K562 (cell line): Measurements from ENCODE around the gene KLHL22. TPM values are rescaled to one million over a fixed set of nuclear protein-coding genes. Genes with fewer than 3 reads are reported as not detected.

Experiments used
- DIDO1 ChIP-seq: fragments of 450-650 bp; IDR thresholded peaks from 2 replicates; pipeline ENCODE4 v1.6.1; 2016; ENCODE audit warnings: low read depth, missing biosample characterization, missing genetic modification characterization
- ETV1 ChIP-seq: fragments of 450-650 bp; conservative IDR thresholded peaks from 2 replicates; pipeline ENCODE4 v1.6.1; 2016; ENCODE audit warnings: missing genetic modification characterization, control low read depth, low read depth, missing compliant biosample characterization
- FOXA3 ChIP-seq, 2 experiments: fragments of 450-650 bp in 1 of 2; sonication (generic) in 1 of 2; formaldehyde crosslinking; IDR thresholded peaks in 1 of 2; conservative IDR thresholded peaks in 1 of 2; 2 replicates each; pipeline versions ENCODE4 v1.4.0 to v1.8.0; 2020 to 2022; ENCODE audit warnings: mild to moderate bottlenecking in 2 of 2, missing genetic modification reagents in 1 of 2
- FOXK1 ChIP-seq: sonication (generic); formaldehyde crosslinking; IDR thresholded peaks from 2 replicates; pipeline ENCODE4 v1.8.0; 2022; ENCODE audit warnings: missing genetic modification reagents, mild to moderate bottlenecking, borderline replicate concordance
- FOXK2 ChIP-seq, 2 experiments: fragments of 450-650 bp; IDR thresholded peaks in 1 of 2; conservative IDR thresholded peaks in 1 of 2; 2 replicates each; pipeline ENCODE4 v1.6.1; 2016; ENCODE audit warnings: low read depth in 2 of 2, mild to moderate bottlenecking in 1 of 2
- FOXM1 ChIP-seq, 2 experiments: fragments of 450-650 bp in 1 of 2; sonication (generic) in 1 of 2; formaldehyde crosslinking in 1 of 2; IDR thresholded peaks; 2 replicates each; pipeline versions ENCODE4 v1.6.1 to v1.9.0; 2017 to 2022; ENCODE audit warnings: low read depth in 2 of 2, mild to moderate bottlenecking in 2 of 2, missing genetic modification reagents in 1 of 2, moderate library complexity in 1 of 2
- FOXP1 ChIP-seq: sonication (generic); formaldehyde crosslinking; IDR thresholded peaks from 2 replicates; pipeline ENCODE4 v1.8.0; 2022; ENCODE audit warnings: mild to moderate bottlenecking, missing genetic modification reagents
- HMGXB4 ChIP-seq: sonication (generic); formaldehyde crosslinking; IDR thresholded peaks from 2 replicates; pipeline ENCODE4 v1.8.1; 2023; ENCODE audit warnings: mild to moderate bottlenecking, missing genetic modification reagents
- HNRNPK ChIP-seq: fragments of 200-400 bp; formaldehyde crosslinking; IDR thresholded peaks from one replicate; pipeline ENCODE4 v1.6.1; 2018; ENCODE audit warnings: mild to moderate bottlenecking, low read depth, low read length; ENCODE audit not compliant: poor library complexity, severe bottlenecking
- KDM2B ChIP-seq: fragments of 250-450 bp; sonication (Bioruptor Pico); IDR thresholded peaks from 2 replicates; pipeline ENCODE4 v1.8.0; 2021; ENCODE audit warnings: mild to moderate bottlenecking, moderate library complexity
- KLF16 ChIP-seq: IDR thresholded peaks from 2 replicates; pipeline ENCODE4 v1.6.1; 2016; ENCODE audit warnings: antibody characterized with exemption
- NFE2 ChIP-seq: IDR thresholded peaks from 2 replicates; pipeline ENCODE4 v1.6.1; 2014; ENCODE audit warnings: antibody characterized with exemption, low read depth
- NR4A1 ChIP-seq, 2 experiments: fragments of 250-450 bp in 1 of 2; fragments of 450-650 bp in 1 of 2; sonication (Bioruptor Pico) in 1 of 2; IDR thresholded peaks; 2 replicates each; pipeline versions ENCODE4 v1.4.0 to v1.6.1; 2016 to 2020; ENCODE audit warnings: mild to moderate bottlenecking in 2 of 2, missing compliant biosample characterization in 1 of 2, missing genetic modification characterization in 1 of 2, moderate library complexity in 1 of 2
- PHF8 ChIP-seq: fragments of 200-600 bp; sonication (generic); IDR thresholded peaks from 2 replicates; pipeline ENCODE4 v1.6.1; 2012; ENCODE audit warnings: mixed run types, mild to moderate bottlenecking, inconsistent platforms, low read length, moderate library complexity, borderline replicate concordance
- PTRF ChIP-seq: fragments of 450-650 bp; IDR thresholded peaks from 2 replicates; pipeline ENCODE4 v1.6.1; 2016; ENCODE audit warnings: mild to moderate bottlenecking, missing genetic modification characterization, missing compliant biosample characterization
- ZNF121 ChIP-seq: sonication (generic); formaldehyde crosslinking; conservative IDR thresholded peaks from 2 replicates; pipeline ENCODE4 v1.8.0; 2022; ENCODE audit warnings: missing genetic modification reagents
- ZNF197 ChIP-seq: fragments of 200-800 bp; sonication (Bioruptor generic); IDR thresholded peaks from 2 replicates; pipeline ENCODE4 v1.6.1; 2016; ENCODE audit warnings: low read depth, missing genetic modification characterization, missing compliant biosample characterization
- ZNF263 ChIP-seq: sonication (generic); formaldehyde crosslinking; IDR thresholded peaks from 2 replicates; pipeline ENCODE4 v1.8.0; 2022; ENCODE audit warnings: mild to moderate bottlenecking, missing genetic modification reagents, borderline replicate concordance
- ZNF384 ChIP-seq: IDR thresholded peaks from 2 replicates; pipeline ENCODE4 v1.6.1; 2012; ENCODE audit warnings: low read depth, low read length, improper control_type of control experiment
- ZNF561 ChIP-seq: fragments of 450-650 bp; formaldehyde crosslinking; conservative IDR thresholded peaks from 2 replicates; pipeline ENCODE4 v1.4.0; 2020; ENCODE audit warnings: mild to moderate bottlenecking, moderate library complexity
- ZNF583 ChIP-seq: fragments of 250-450 bp; sonication (Bioruptor Pico); IDR thresholded peaks from 2 replicates; pipeline ENCODE4 v1.4.0; 2020
- polyA plus RNA-seq, 8 experiments: library from polyadenylated mRNA; depleted of rRNA in 4 of 8; stranded (reverse) in 5 of 8; unstranded in 3 of 8; fragments of >200 nt; fragmentation: Nextera tagmentation in 2 of 8; fragmentation: Illumina TruSeq in 1 of 8; extraction: Ambion mirVana in 2 of 8; extraction: Trizol in 1 of 8; gene quantifications; 2 replicates each; pipeline versions ENCODE4 v1.2.1 to v1.2.3, GENCODE V29; 2011 to 2014; ENCODE audit warnings: inconsistent platforms in 1 of 8, missing spikeins in 1 of 8
- total RNA-seq, 7 experiments: library from RNA; depleted of rRNA in 6 of 7; stranded (reverse); fragments of >200 nt in 6 of 7; fragmentation: Illumina TruSeq in 2 of 7; extraction: Trizol in 2 of 7; gene quantifications; 2 replicates each; pipeline versions ENCODE4 v1.2.1 to v1.2.3, GENCODE V29; 2011 to 2021; ENCODE audit warnings: low replicate concordance in 1 of 7
- TF ChIP-seq, protein P1 (sequence below), 2 experiments: fragments of 250-450 bp in 1 of 2; fragments of 450-650 bp in 1 of 2; sonication (Bioruptor Pico) in 1 of 2; IDR thresholded peaks; 2 replicates each; pipeline versions ENCODE4 v1.6.1 to v1.8.0; 2016 to 2021; ENCODE audit warnings: mild to moderate bottlenecking in 2 of 2, moderate library complexity in 2 of 2, missing compliant biosample characterization in 1 of 2, missing genetic modification characterization in 1 of 2
- TF ChIP-seq, protein P2 (sequence below): fragments of 450-650 bp; formaldehyde crosslinking; IDR thresholded peaks from 2 replicates; pipeline ENCODE4 v1.4.0; 2020; ENCODE audit warnings: mild to moderate bottlenecking, moderate library complexity

The KLHL22 gene
- total and polyA plus RNA-seq, 9 of the 15 experiments (the other 6 are each of a cell fraction or from before 2014, with no cell fraction given), result 1.3 to 25.6 (median 15.2) TPM

GRCh38 chr22:20412474-20413216, 83.0 kb downstream of the KLHL22 start (continued):
- TF ChIP-seq ETV1 (tag) (peak; percentile 12; the same call in 1 of the 2 replicates), FOXA3 (CRISPR knock-in tag; conservative IDR thresholded peaks at IDR 0.05 in 1 of 2, IDR thresholded peaks at IDR 0.05 in 1 of 2) (peak in 1 of 2 experiments; percentile 80; a peak in 1 of 4 replicates), KDM2B (0 out of 2 replicates have a peak, but pooled peaks have one; percentile 53), HMGXB4 (CRISPR knock-in tag) (no peak), ZNF561 (CRISPR knock-in tag) (0 out of 2 replicates have a peak, but pooled peaks have one; percentile 44), FOXM1 (IDR thresholded peaks at IDR 0.05; ENCODE audit: low read depth) (no peak), FOXM1 (CRISPR knock-in tag; IDR thresholded peaks at IDR 0.05; ENCODE audit: low read depth) (no peak), PTRF (tag) (no peak), FOXK1 (no peak; the same call in 1 of the 2 replicates), ZNF263 (CRISPR knock-in tag) (peak; percentile 27; the same call in 1 of the 2 replicates), FOXP1 (CRISPR knock-in tag) (peak; percentile 90; the same call in 1 of the 2 replicates), DIDO1 (tag) (no peak), FOXK2 (conservative IDR thresholded peaks at IDR 0.05 in 1 of 2, IDR thresholded peaks at IDR 0.05 in 1 of 2; ENCODE audit: low read depth in 2 of 2) (no peak), ZNF121 (peak; percentile 99), ZNF197 (peak; percentile 85; the same call in 1 of the 2 replicates), ZNF583 (CRISPR knock-in tag) (0 out of 2 replicates have a peak, but pooled peaks have one; percentile 42), ZNF384 (peak; percentile 42; the same call in 1 of the 2 replicates), PHF8 (peak; percentile 26; the same call in 1 of the 2 replicates), NFE2 (no peak), NR4A1 (CRISPR knock-in tag; IDR thresholded peaks at IDR 0.05) (no peak), NR4A1 (tag; IDR thresholded peaks at IDR 0.05) (peak; percentile 64; the same call in 1 of the 2 replicates), KLF16 (peak; percentile 97), HNRNPK (no peak)
- TF ChIP-seq, protein P1, sequence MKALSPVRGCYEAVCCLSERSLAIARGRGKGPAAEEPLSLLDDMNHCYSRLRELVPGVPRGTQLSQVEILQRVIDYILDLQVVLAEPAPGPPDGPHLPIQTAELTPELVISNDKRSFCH (CRISPR knock-in tag; IDR thresholded peaks at IDR 0.05), result no peak
- TF ChIP-seq, protein P1 (tag; IDR thresholded peaks at IDR 0.05), result peak; percentile 88
- TF ChIP-seq, protein P2, sequence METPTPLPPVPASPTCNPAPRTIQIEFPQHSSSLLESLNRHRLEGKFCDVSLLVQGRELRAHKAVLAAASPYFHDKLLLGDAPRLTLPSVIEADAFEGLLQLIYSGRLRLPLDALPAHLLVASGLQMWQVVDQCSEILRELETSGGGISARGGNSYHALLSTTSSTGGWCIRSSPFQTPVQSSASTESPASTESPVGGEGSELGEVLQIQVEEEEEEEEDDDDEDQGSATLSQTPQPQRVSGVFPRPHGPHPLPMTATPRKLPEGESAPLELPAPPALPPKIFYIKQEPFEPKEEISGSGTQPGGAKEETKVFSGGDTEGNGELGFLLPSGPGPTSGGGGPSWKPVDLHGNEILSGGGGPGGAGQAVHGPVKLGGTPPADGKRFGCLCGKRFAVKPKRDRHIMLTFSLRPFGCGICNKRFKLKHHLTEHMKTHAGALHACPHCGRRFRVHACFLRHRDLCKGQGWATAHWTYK (CRISPR knock-in tag), result no peak
